IMR-90 (cell line): ENCODE data around the gene PON2. TPM values are rescaled to one million over a fixed set of nuclear protein-coding genes. Genes with fewer than 3 reads are reported as not detected.
"Not testable (repeated sequence)": the region's sequence is repeated elsewhere in the genome, so short reads cannot be mapped to it uniquely, and the experiment has no call there.

Experiments
- ATAC-seq: fragments of 200-7000 bp; cut with Tn5 transposase; 2 replicates; pipeline ENCODE4 v1.9.1; 2020; ENCODE audit warnings: low read depth, mild to moderate bottlenecking, moderate library complexity
- BruUV-seq: library from RNA; stranded (reverse); fragments of 400-500 nt; replicated peaks from 2 replicates; lab custom pipeline; 2021; lab: Mats Ljungman, UMichigan
- CTCF ChIA-PET: fragments of 300-600 bp; formaldehyde crosslinking; extraction: SDS; loops from one replicate; lab custom pipeline; 2021; ENCODE audit warnings: antibody characterized with exemption; lab: Yijun Ruan, JAX
- POLR2A ChIA-PET: fragments of 300-600 bp; sonication (Branson Sonifier 250); formaldehyde crosslinking; loops from one replicate; lab custom pipeline; 2022; ENCODE audit warnings: antibody characterized with exemption; ENCODE audit not compliant: unreplicated experiment; lab: Charles Lee
- DNase-seq: peaks from one replicate; pipeline ENCODE4 v3.0.0; 2013
- H2AFZ ChIP-seq: replicated peaks from 2 replicates; pipeline ENCODE3; 2013; ENCODE audit warnings: low read length, mild to moderate bottlenecking; ENCODE audit not compliant: poor library complexity
- H2AK5ac ChIP-seq: 2 replicates; pipeline ENCODE4 v1.6.1; 2013; ENCODE audit warnings: low read depth, low read length, inconsistent platforms
- H2AK9ac ChIP-seq: replicated peaks from 2 replicates; pipeline ENCODE3; 2013; ENCODE audit warnings: mild to moderate bottlenecking, low read depth, low read length, moderate library complexity; ENCODE audit not compliant: poor library complexity
- H2BK120ac ChIP-seq: 2 replicates; pipeline ENCODE4 v1.6.1; 2013; ENCODE audit warnings: low read depth, low read length, inconsistent platforms
- H2BK15ac ChIP-seq: 3 replicates; pipeline ENCODE4 v1.6.1; 2013; ENCODE audit warnings: low read depth, low read length, inconsistent platforms
- H2BK20ac ChIP-seq: 2 replicates; pipeline ENCODE4 v1.6.1; 2013; ENCODE audit warnings: low read depth, mild to moderate bottlenecking, inconsistent platforms, low read length, moderate library complexity
- H2BK5ac ChIP-seq: 2 replicates; pipeline ENCODE4 v1.6.1; 2013; ENCODE audit warnings: mild to moderate bottlenecking, low read depth, low read length, inconsistent platforms; ENCODE audit not compliant: poor library complexity, severe bottlenecking
- H3K14ac ChIP-seq: replicated peaks from 2 replicates; pipeline ENCODE4 v1.6.1; 2013; ENCODE audit warnings: low read depth, low read length, inconsistent platforms
- H3K18ac ChIP-seq: 2 replicates; pipeline ENCODE4 v1.6.1; 2013; ENCODE audit warnings: low read depth, low read length, control low read depth
- H3K23ac ChIP-seq: 2 replicates; pipeline ENCODE4 v1.6.1; 2013; ENCODE audit warnings: low read depth, low read length, inconsistent platforms
- H3K27ac ChIP-seq: 2 replicates; pipeline ENCODE4 v1.5.1; 2013; ENCODE audit warnings: mild to moderate bottlenecking, control low read depth, low read length; ENCODE audit not compliant: insufficient read depth
- H3K27me3 ChIP-seq: 2 replicates; pipeline ENCODE4 v1.6.1; 2013; ENCODE audit warnings: low read length; ENCODE audit not compliant: control insufficient read depth, insufficient read depth
- H3K36me3 ChIP-seq: 2 replicates; pipeline ENCODE4 v1.6.1; 2013; ENCODE audit warnings: low read length, mixed read lengths; ENCODE audit not compliant: control insufficient read depth, insufficient read depth
- H3K4ac ChIP-seq: 2 replicates; pipeline ENCODE4 v1.6.1; 2013; ENCODE audit warnings: low read depth, low read length, inconsistent platforms
- H3K4me1 ChIP-seq: 2 replicates; pipeline ENCODE4 v1.6.1; 2013; ENCODE audit warnings: low read length, mixed read lengths; ENCODE audit not compliant: control insufficient read depth, insufficient read depth
- H3K4me2 ChIP-seq: 2 replicates; pipeline ENCODE4 v1.6.1; 2013; ENCODE audit warnings: low read depth, mild to moderate bottlenecking, control low read depth, low read length, moderate library complexity
- H3K4me3 ChIP-seq: 2 replicates; pipeline ENCODE4 v1.5.1; 2013; ENCODE audit warnings: low read depth, mild to moderate bottlenecking, control low read depth, low read length, moderate library complexity; ENCODE audit not compliant: insufficient read depth
- H3K56ac ChIP-seq: 2 replicates; pipeline ENCODE4 v1.6.1; 2013; ENCODE audit warnings: low read length, inconsistent platforms; ENCODE audit not compliant: insufficient read depth; ENCODE audit errors: extremely low read depth
- H3K79me1 ChIP-seq, 2 experiments: 2 replicates each; pipeline ENCODE4 v1.6.1; 2013; ENCODE audit warnings: low read length in 2 of 2, inconsistent platforms in 1 of 2, low read depth in 1 of 2
- H3K9ac ChIP-seq: 2 replicates; pipeline ENCODE4 v1.6.1; 2013; ENCODE audit warnings: low read depth, low read length, control low read depth
- H3K9me1 ChIP-seq: 2 replicates; pipeline ENCODE4 v1.6.1; 2013; ENCODE audit warnings: low read length, inconsistent platforms; ENCODE audit not compliant: insufficient read depth
- H3K9me3 ChIP-seq: 2 replicates; pipeline ENCODE4 v1.6.1; 2013; ENCODE audit warnings: low read length; ENCODE audit not compliant: control insufficient read depth, insufficient read depth
- H4K20me1 ChIP-seq: 2 replicates; pipeline ENCODE4 v1.6.1; 2013; ENCODE audit warnings: low read length, inconsistent platforms; ENCODE audit not compliant: insufficient read depth
- H4K5ac ChIP-seq: 2 replicates; pipeline ENCODE4 v1.6.1; 2013; ENCODE audit warnings: mild to moderate bottlenecking, low read depth, low read length, control low read depth
- H4K8ac ChIP-seq, 2 experiments: 2 replicates each; pipeline ENCODE4 v1.6.1; 2013; ENCODE audit warnings: low read depth in 2 of 2, low read length in 2 of 2, control low read depth in 1 of 2, inconsistent platforms in 1 of 2
- H4K91ac ChIP-seq: 2 replicates; pipeline ENCODE4 v1.6.1; 2013; ENCODE audit warnings: low read depth, low read length, inconsistent platforms; ENCODE audit not compliant: insufficient read depth
- CEBPB ChIP-seq: IDR thresholded peaks from 2 replicates; pipeline ENCODE4 v1.6.1; 2012; ENCODE audit warnings: low read depth, low read length, improper control_type of control experiment
- FOS ChIP-seq: fragments of 150-350 bp; IDR thresholded peaks from 2 replicates; pipeline ENCODE4 v1.6.1; 2016; ENCODE audit warnings: low read depth, low read length
- MAFK ChIP-seq: IDR thresholded peaks from 2 replicates; pipeline ENCODE4 v1.6.1; 2012; ENCODE audit warnings: low read depth, low read length, improper control_type of control experiment
- MXI1 ChIP-seq: IDR thresholded peaks from 2 replicates; pipeline ENCODE4 v1.6.1; 2012; ENCODE audit warnings: low read depth, mild to moderate bottlenecking, low read length, moderate library complexity, borderline replicate concordance
- NFE2L2 ChIP-seq: fragments of 150-350 bp; IDR thresholded peaks from 2 replicates; pipeline ENCODE4 v1.6.1; 2016; ENCODE audit warnings: low read depth, mild to moderate bottlenecking, low read length
- WGBS, 2 experiments: methylation state at CpG; one replicate each; pipeline versions ENCODE4 v1.1.5 to v1.1.7; 2013; ENCODE audit warnings: missing lambda C conversion rate in 2 of 2; ENCODE audit not compliant: insufficient read length in 1 of 2; ENCODE audit errors: extremely low coverage in 2 of 2; 5-methylcytosine and 5-hydroxymethylcytosine counted together
- dilution Hi-C: fragments of 300-500 bp; cut with HindIII; formaldehyde crosslinking; loops from one replicate; pipeline ENCODE4 v1.14.3; 2018; ENCODE audit warnings: low sequenced_read_pairs; ENCODE audit not compliant: unreplicated experiment
- in situ Hi-C: fragments of 300-500 bp; cut with MboI; formaldehyde crosslinking; loops from 3 replicates; pipeline ENCODE4 v1.14.3; 2019; ENCODE audit warnings: low sequenced_read_pairs, inconsistent platforms, mixed read lengths
- intact Hi-C: fragments of 100-400 bp; cut with micrococcal nuclease; formaldehyde crosslinking; loops from 2 replicates; pipeline ENCODE4 v1.10.0; 2022
- polyA plus RNA-seq, 3 experiments: library from polyadenylated mRNA; depleted of rRNA; stranded (reverse); fragments of >200 nt; gene quantifications; 2 replicates each; pipeline ENCODE4 v1.2.3, GENCODE V29; 2012; ENCODE audit warnings: low replicate concordance in 1 of 3
- total RNA-seq: library from RNA; depleted of rRNA; stranded (reverse); fragments of >200 nt; gene quantifications from 2 replicates; pipeline ENCODE4 v1.2.3, GENCODE V29; 2012
- TF ChIP-seq, protein P1 (sequence below): fragments of 150-350 bp; IDR thresholded peaks from 2 replicates; pipeline ENCODE4 v1.6.1; 2017; ENCODE audit warnings: mild to moderate bottlenecking, antibody characterized with exemption, low read length, low read depth

PON2 gene
- total and polyA plus RNA-seq, 2 of the 4 experiments (the other 2 are of a cell fraction): 36.2 to 65.7 TPM

DNA sequence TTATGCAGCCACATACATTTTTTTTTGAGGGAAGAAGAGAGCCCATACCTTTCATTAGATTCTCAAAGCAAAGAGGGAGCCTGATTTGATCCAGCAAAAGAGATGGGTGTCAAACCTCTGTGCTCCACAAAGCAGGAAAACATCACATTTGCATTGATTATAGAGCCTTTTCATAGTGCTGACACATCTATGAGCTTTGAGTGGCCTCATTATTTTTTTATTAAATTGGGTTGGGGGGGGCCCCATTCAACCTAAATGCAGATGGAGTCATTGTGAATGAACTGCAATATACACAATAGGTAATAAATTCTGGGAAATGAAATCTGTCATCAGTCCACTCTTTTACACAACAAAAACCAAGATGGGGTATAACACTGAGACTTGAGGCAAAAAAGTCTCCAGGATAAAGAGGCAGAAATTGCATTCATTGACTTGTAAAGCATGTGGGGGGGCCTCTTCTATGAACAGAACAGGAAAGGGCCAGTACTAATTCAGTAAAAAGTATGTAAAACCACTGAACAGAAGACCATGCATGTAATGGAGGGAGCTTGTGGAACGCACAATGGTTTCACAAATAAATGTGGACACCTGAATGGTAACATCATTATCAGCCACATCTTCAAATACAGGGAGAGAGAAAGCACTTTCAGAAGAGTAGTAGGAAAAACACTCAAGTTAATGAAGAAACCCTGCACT lies 33.2 kb upstream of the PON2 start:
- POLR2A ChIA-PET: no interaction called here
- no peaks in the 10 kb centered on the region for H3K79me1 ChIP-seq
- H2BK120ac ChIP-seq: no peak overlapping the region
- H3K27me3 ChIP-seq: peaks cover 8% of the 10 kb centered on the region
- H2BK15ac ChIP-seq: no peak overlapping the region
- H4K91ac ChIP-seq: no peak overlapping the region
- no peaks in the 10 kb centered on the region for H3K9me3 ChIP-seq
- H2AK5ac ChIP-seq: no peak overlapping the region
- intact Hi-C loops (no loop called here), in situ Hi-C loops (no loop called here), dilution Hi-C loops (no loop called here)
- DNase-seq: no peak
- H3K36me3 ChIP-seq: no peaks in the 10 kb centered on the region
- H2AK9ac ChIP-seq: no peak overlapping the region
- H3K4ac ChIP-seq: no peak overlapping the region
- ATAC-seq: no peak
- H4K5ac ChIP-seq: no peak overlapping the region
- no peak overlapping the region for H3K4me2 ChIP-seq
- H2BK20ac ChIP-seq: no peak overlapping the region
- WGBS, 2 experiments: no CpG with 5 or more reads among the region's 1 CpG
- H3K9ac ChIP-seq: no peak overlapping the region
- CTCF ChIA-PET: no interaction called here
- TF ChIP-seq NFE2L2 (no peak), MAFK (no peak), CEBPB (no peak), FOS (no peak), MXI1 (no peak)
- TF ChIP-seq, protein P1, sequence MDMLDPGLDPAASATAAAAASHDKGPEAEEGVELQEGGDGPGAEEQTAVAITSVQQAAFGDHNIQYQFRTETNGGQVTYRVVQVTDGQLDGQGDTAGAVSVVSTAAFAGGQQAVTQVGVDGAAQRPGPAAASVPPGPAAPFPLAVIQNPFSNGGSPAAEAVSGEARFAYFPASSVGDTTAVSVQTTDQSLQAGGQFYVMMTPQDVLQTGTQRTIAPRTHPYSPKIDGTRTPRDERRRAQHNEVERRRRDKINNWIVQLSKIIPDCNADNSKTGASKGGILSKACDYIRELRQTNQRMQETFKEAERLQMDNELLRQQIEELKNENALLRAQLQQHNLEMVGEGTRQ: no peak
- BruUV-seq: no TSS peak
- H3K9me1 ChIP-seq: no peaks in the 10 kb centered on the region
- H4K20me1 ChIP-seq: no peaks in the 10 kb centered on the region
- no peak overlapping the region for H2AFZ ChIP-seq
- H3K27ac ChIP-seq: no peak overlapping the region
- H3K14ac ChIP-seq: no peak overlapping the region
- no peak overlapping the region for H3K23ac ChIP-seq
- H3K4me3 ChIP-seq: no peak overlapping the region
- H3K4me1 ChIP-seq: no peaks in the 10 kb centered on the region
- no peak overlapping the region for H3K18ac ChIP-seq
- no peak overlapping the region for H2BK5ac ChIP-seq
- no peak overlapping the region for H3K56ac ChIP-seq
- H4K8ac ChIP-seq: no peak overlapping the region

DNA sequence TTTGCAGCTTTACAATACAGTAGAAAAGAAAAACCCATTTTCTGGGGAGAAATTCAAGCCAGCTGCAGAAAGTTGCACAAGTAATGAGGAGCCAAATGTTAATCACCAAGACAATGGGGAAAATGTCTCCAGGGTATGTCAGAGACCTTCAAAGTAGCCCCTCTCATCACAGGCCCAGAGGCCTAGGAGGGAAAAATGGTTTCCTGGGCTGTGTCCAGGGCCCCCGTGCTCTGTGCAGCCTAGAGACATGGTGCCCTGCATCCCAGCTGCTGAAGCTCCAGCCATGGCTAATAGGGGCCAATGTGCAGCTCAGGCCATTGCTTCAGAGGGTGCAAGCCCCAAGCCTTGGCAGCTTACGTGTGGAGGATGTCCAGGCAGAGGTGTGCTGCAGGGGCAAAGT lies 25.8 kb upstream of the PON2 start:
- dilution Hi-C loops, H2AK9ac ChIP-seq, H2BK5ac ChIP-seq, H3K79me1 ChIP-seq, H3K27me3 ChIP-seq, H3K36me3 ChIP-seq, H3K9me1 ChIP-seq, H2BK15ac ChIP-seq, H4K8ac ChIP-seq, intact Hi-C loops, H3K14ac ChIP-seq, H3K56ac ChIP-seq, H4K20me1 ChIP-seq, H2BK120ac ChIP-seq, DNase-seq, CTCF ChIA-PET, H3K9ac ChIP-seq, H3K4me1 ChIP-seq, POLR2A ChIA-PET, H3K23ac ChIP-seq, H4K91ac ChIP-seq, H4K5ac ChIP-seq, in situ Hi-C loops, H3K4ac ChIP-seq, H2BK20ac ChIP-seq, BruUV-seq, H3K4me2 ChIP-seq, H2AFZ ChIP-seq, H3K4me3 ChIP-seq, H3K27ac ChIP-seq, ATAC-seq, H3K9me3 ChIP-seq, H2AK5ac ChIP-seq, H3K18ac ChIP-seq: not testable (repeated sequence)
- no CpG with 5 or more reads among the region's 2 CpGs for WGBS, 2 experiments
